GM21367 (cell line): ENCODE measurements around the gene TNFAIP2.

Source experiments
- ATAC-seq: cut with Tn5 transposase; IDR thresholded peaks from one replicate; pipeline ENCODE4 v1.9.1; 2021; ENCODE audit not compliant: unreplicated experiment

The TNFAIP2 gene

DNA sequence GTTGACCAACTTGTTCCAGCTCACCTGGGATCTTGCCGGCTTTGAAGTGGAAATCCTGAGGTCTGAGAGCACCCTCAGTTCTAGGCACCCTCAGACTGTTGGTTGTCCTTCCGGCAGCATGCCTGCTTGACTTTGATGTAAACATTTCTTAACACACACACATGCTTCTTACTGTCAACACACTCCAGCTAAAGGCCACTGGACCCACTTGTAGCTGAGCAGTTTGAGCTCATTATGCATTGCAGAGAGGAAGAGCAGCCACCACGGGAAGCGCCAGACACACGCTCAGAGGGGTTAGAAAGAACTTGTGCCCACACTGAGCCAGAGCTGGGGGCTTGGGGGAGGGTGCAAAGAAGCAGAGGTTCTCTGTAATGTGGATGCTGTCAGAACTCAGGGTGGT lies 55.8 kb downstream of the TNFAIP2 start:
- no peak for ATAC-seq

DNA sequence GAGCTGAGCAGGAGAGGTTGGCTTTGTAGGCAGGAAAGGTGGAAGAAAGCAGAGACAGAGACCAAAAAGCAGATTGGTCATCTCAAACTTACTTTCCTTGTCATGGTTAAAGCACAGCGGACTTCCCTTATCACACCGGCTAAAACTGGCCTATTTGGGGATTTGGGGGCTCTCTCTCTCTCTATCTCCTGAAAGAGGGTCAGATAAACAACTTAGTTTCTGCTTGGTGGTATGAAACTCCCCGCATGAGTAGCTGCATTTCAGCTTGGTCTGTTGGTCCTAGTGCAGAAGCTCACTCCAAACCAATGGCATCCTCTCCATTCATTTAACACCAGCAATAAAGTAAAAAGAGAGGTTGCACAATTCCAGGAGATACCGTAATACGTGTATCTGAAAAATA lies 57.1 kb downstream of the TNFAIP2 start:
- no peak for ATAC-seq

DNA sequence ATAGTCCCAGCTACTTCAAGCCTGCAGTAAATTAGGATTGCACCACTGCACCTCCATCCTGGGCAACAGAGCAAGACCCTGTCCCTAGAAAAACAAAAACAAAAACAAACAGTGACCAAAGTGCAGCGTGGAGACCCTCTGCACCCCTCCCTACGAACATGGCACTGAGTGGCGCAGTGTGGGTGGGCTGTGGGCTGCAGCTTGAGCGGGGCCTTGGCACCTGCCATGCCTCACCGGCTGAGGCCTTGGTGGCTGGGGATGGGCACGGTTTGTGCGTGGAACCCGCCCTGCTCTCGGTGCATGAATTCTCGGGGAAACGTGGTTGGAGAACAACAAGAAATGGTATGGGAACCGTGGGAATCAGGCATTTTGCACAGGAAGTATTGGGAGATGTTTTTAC lies 60.8 kb downstream of the TNFAIP2 start:
- ATAC-seq = no peak

DNA sequence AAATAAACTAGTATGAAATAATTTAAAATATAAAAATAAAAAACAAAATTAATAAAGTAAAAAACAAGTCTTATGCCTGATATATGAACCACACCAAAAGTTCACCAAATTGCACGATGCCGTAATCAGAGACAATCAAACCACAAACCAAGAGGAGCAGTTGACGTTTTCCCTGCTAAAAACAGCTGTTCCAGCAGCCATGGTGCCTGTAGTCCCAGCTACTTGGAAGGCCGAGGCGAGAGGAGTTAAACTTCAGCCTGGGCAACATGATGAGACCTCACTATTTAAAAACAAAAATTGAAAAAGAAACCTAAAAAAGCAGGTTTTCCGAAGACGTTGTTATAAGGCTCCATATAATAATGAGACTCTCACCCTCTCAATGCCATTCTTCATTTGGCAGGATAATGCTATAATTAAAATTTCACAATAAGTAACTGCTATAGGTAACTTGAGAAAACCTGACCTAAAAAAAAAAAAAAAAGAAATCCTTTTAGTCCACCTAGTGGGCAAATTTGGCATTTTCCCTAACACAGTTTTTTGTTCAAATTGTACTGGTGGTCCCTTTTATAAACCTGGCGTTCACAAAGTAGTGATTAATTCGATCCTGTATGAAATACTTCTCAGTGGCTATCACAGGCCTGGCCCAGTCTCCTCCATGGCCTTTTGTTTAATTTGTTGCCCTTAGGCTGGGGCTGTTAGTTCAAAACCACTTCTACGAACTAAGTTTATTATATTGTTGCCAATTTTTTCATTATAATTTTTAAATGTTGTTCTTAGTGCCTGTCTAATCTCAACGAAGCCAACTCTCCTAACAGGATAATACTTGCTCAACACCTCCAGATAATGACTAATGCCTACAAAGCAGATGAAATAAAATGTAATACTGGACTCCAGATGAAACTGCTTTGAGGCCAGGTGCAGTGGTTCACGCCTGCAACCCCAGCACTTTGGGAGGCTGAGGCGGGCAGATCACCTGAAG lies 62.1 kb downstream of the TNFAIP2 start:
- no peak for ATAC-seq

DNA sequence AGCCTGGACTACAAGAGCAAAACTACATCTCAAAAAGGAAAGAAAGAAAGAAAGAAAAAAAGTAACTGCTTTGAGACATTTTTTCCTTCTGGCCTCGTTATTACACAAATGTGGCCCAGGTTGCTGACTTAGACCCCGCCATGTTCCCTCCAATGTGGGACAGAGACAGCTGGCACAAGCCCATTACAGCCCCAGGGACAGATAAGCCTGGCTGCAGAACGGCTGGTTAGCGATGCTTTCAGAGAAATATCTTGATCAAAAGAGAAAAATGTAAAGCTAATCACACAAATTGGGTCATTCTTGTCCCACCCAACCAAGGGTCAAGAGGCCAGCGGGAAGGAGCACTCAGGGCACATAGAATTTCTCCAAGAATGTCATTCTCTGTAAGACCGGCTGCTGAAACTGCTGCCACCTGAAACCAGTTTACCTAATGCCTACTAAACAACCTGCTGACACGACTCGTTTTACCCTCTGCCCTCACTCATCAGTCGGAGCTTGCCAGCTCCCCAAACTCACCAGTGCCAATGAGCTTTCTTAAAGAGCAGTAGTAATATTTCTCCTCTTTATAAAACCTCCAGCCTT lies 63.1 kb downstream of the TNFAIP2 start:
- no peak for ATAC-seq
